OCI-LY3 (cell line): ENCODE data around the gene TRDN.

ENCODE experiments used
- H2AFZ ChIP-seq: fragments of 200-600, 300-600 bp; shearing (Covaris generic); 2 replicates; pipeline ENCODE4 v1.6.0; 2014; ENCODE audit warnings: antibody characterized with exemption, low read depth, low read length
- H3K27ac ChIP-seq: fragments of 200-600, 300-600 bp; sonication (generic); 2 replicates; pipeline ENCODE4 v1.5.1; 2014; ENCODE audit warnings: mild to moderate bottlenecking, low read length, moderate library complexity, mixed read lengths
- H3K27me3 ChIP-seq: fragments of 200-600, 300-600 bp; sonication (generic); 2 replicates; pipeline ENCODE4 v1.6.1; 2014; ENCODE audit warnings: low read depth, low read length, mixed read lengths
- H3K36me3 ChIP-seq: fragments of 200-600, 300-600 bp; sonication (generic); replicated peaks from 2 replicates; pipeline ENCODE3; 2014; ENCODE audit warnings: low read depth, low read length, mixed read lengths
- H3K4me1 ChIP-seq: fragments of 300-600, 200-600 bp; sonication (generic); 2 replicates; pipeline ENCODE4 v1.6.1; 2014; ENCODE audit warnings: low read length, mixed read lengths
- H3K4me2 ChIP-seq: fragments of 200-600, 300-600 bp; sonication (generic); 2 replicates; pipeline ENCODE4 v1.6.1; 2014; ENCODE audit warnings: low read length, mixed read lengths
- H3K4me3 ChIP-seq: fragments of 300-600, 200-600 bp; sonication (generic); 2 replicates; pipeline ENCODE4 v1.5.1; 2014; ENCODE audit warnings: antibody characterized with exemption, mild to moderate bottlenecking, low read length, moderate library complexity
- H3K79me2 ChIP-seq: fragments of 300-600, 200-600 bp; shearing (Covaris generic); 2 replicates; pipeline ENCODE4 v1.6.1; 2014; ENCODE audit warnings: mild to moderate bottlenecking, low read length, mixed read lengths
- H3K9ac ChIP-seq: fragments of 300-600, 200-600 bp; shearing (Covaris generic); 2 replicates; pipeline ENCODE4 v1.6.0; 2014; ENCODE audit warnings: mild to moderate bottlenecking, low read length, moderate library complexity
- H3K9me3 ChIP-seq: fragments of 200-600, 300-600 bp; shearing (Covaris generic); 2 replicates; pipeline ENCODE4 v1.6.1; 2014; ENCODE audit warnings: low read length, mixed read lengths; ENCODE audit not compliant: insufficient read depth
- H4K20me1 ChIP-seq: fragments of 200-600, 300-600 bp; sonication (generic); 2 replicates; pipeline ENCODE4 v1.6.1; 2016; ENCODE audit warnings: low read length, mixed read lengths; ENCODE audit not compliant: insufficient read depth
- EZH2phosphoT487 ChIP-seq: fragments of 200-600 bp; shearing (Covaris generic); IDR thresholded peaks from 2 replicates; pipeline ENCODE4 v1.6.1; 2018; ENCODE audit warnings: antibody characterized with exemption, mixed run types, low read depth
- TF ChIP-seq, protein P1 (sequence below): fragments of 200-600, 300-600 bp; sonication (generic); IDR thresholded peaks from 2 replicates; pipeline ENCODE4 v1.5.1; 2014; ENCODE audit warnings: antibody characterized with exemption, low read length, low read depth

TRDN gene

DNA sequence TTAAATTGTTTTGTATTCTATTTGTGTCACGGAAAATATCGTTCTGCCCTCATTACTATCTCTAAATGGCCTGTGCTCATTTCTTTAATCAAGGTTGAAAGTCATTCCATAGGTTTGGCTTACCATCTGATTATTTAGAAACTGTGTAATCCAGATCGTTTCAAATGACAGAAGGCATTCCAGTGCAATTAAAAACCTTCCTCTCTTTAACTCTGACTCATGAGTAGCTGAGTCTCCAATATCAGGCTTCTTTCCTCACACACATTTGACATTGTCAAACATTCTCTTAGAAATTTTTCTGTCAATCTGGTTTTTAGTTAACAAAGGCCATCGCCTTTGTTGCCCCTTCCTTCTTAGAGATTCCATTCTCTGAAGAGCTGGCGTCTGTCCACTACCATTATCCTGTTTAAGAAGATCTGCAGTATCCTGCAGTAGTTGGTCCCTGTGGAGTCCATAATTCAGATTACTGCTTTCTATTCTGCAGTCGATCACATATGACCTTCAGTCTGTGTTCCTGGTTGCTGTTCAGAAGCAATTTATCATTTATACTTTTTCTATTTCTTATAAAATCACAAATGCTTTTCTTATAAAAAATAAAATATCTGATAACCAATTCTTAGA, 3.9 kb upstream of the TRDN start:
- Histone ChIP-seq H4K20me1 (no peaks in the 10 kb centered on the region), H3K4me1 (no peaks in the 10 kb centered on the region), H3K4me3 (no peak overlapping the region), H3K27me3 (no peaks in the 10 kb centered on the region), H2AFZ (no peak overlapping the region), H3K36me3 (no peaks in the 10 kb centered on the region), H3K4me2 (no peak overlapping the region), H3K9me3 (no peaks in the 10 kb centered on the region), H3K79me2 (no peaks in the 10 kb centered on the region), H3K9ac (no peak overlapping the region), H3K27ac (no peak overlapping the region)
- TF ChIP-seq, protein P1, sequence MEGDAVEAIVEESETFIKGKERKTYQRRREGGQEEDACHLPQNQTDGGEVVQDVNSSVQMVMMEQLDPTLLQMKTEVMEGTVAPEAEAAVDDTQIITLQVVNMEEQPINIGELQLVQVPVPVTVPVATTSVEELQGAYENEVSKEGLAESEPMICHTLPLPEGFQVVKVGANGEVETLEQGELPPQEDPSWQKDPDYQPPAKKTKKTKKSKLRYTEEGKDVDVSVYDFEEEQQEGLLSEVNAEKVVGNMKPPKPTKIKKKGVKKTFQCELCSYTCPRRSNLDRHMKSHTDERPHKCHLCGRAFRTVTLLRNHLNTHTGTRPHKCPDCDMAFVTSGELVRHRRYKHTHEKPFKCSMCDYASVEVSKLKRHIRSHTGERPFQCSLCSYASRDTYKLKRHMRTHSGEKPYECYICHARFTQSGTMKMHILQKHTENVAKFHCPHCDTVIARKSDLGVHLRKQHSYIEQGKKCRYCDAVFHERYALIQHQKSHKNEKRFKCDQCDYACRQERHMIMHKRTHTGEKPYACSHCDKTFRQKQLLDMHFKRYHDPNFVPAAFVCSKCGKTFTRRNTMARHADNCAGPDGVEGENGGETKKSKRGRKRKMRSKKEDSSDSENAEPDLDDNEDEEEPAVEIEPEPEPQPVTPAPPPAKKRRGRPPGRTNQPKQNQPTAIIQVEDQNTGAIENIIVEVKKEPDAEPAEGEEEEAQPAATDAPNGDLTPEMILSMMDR, result no peak
- no peak for TF ChIP-seq EZH2phosphoT487

DNA sequence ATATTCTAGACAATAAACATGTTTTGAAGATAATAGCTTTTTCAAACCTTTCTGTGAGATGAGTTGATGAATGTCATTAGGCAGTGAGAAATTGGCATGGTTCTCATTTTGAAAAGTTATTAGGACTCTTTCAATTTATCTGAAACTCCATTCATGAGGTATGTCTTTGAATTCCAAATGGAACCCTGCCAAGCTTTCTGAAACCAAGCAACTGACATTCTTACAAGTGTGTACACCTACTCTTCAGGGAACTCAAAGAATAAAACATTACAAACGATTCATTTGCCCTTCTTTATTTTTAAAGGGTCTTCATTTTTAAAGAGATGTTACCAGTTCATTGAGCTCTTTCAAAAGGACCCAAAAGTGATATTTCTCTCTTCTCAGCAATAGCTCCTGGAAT, 2.1 kb upstream of the TRDN start:
- no peaks in the 10 kb centered on the region for H3K9me3 ChIP-seq
- TF ChIP-seq EZH2phosphoT487, result no peak
- TF ChIP-seq, protein P1, result no peak
- no peaks in the 10 kb centered on the region for H3K36me3 ChIP-seq
- H3K27ac ChIP-seq, result no peak overlapping the region
- no peaks in the 10 kb centered on the region for H3K4me1 ChIP-seq
- no peak overlapping the region for H3K4me2 ChIP-seq
- H3K9ac ChIP-seq, result no peak overlapping the region
- no peaks in the 10 kb centered on the region for H4K20me1 ChIP-seq
- no peaks in the 10 kb centered on the region for H3K79me2 ChIP-seq
- no peaks in the 10 kb centered on the region for H3K27me3 ChIP-seq
- H3K4me3 ChIP-seq, result no peak overlapping the region
- H2AFZ ChIP-seq, result no peak overlapping the region

DNA sequence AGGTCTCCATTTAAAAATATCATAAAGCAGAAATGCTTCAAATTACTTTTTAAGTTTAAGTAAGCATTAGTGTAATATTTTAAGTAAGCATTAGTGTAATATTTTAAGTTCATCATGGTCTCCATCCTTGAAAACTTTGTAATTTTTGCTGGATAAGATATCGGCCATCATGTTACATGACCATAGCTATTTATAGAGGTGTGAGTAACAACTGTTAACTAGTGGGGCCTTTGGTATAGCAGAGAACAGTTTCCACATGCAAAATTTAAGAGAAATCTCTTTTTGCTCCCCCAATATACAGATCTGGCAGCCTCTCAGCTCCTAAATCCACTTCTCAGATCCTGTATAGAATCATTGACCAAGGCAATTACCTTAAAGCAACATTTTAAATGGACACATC, 468 bp downstream of the TRDN start:
- H2AFZ ChIP-seq, result no peak overlapping the region
- H3K9me3 ChIP-seq, result no peaks in the 10 kb centered on the region
- no peak for TF ChIP-seq EZH2phosphoT487
- TF ChIP-seq, protein P1, result no peak

DNA sequence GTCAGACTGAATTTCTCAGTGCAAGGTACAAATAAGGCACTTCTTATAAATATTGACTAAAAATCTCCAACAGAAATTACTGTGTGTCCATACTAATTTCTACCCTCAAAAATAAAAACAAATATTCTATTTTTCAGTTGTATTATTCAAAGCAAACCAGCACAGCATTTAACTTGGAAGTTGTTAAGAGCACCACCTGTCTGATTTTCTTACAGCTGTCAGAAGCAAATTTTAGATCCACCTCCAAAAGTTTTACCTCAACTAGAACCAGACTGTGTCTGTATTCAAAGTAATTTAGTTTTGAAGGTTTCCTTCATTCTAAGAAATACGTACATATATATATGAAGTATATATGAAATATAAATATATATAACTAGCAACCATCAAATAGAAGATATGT, 1.2 kb downstream of the TRDN start:
- no peaks in the 10 kb centered on the region for H3K4me1 ChIP-seq
- no peak overlapping the region for H3K27ac ChIP-seq
- no peaks in the 10 kb centered on the region for H3K36me3 ChIP-seq
- no peak overlapping the region for H3K4me2 ChIP-seq
- no peak overlapping the region for H3K4me3 ChIP-seq
- no peaks in the 10 kb centered on the region for H3K9me3 ChIP-seq
- TF ChIP-seq, protein P1, result no peak
- no peak for TF ChIP-seq EZH2phosphoT487
- H3K27me3 ChIP-seq, result no peaks in the 10 kb centered on the region
- no peaks in the 10 kb centered on the region for H4K20me1 ChIP-seq
- no peaks in the 10 kb centered on the region for H3K79me2 ChIP-seq
- H3K9ac ChIP-seq, result no peak overlapping the region
- H2AFZ ChIP-seq, result no peak overlapping the region

More for the DNA sequence above, 468 bp downstream of the TRDN start:
- Histone ChIP-seq H3K4me1 (no peaks in the 10 kb centered on the region), H3K36me3 (no peaks in the 10 kb centered on the region), H4K20me1 (no peaks in the 10 kb centered on the region), H3K9ac (no peak overlapping the region), H3K4me3 (no peak overlapping the region), H3K79me2 (no peaks in the 10 kb centered on the region), H3K27ac (no peak overlapping the region), H3K4me2 (no peak overlapping the region), H3K27me3 (no peaks in the 10 kb centered on the region)
